Esophagus muscularis mucosa (tissue), 4 donors: ENCODE data around the gene AKAP6. TPM values are rescaled to one million over a fixed set of nuclear protein-coding genes. Genes with fewer than 3 reads are reported as not detected.

Source experiments
- DNase-seq: peaks from one replicate; pipeline ENCODE4 v3.0.0-alpha.2; 2017; ENCODE audit errors: extremely low spot score
- H3K27ac ChIP-seq, 4 donors: fragments of 200-600 bp; sonication (generic); replicated peaks in 1 of 4; 1 replicate in 3 of 4; 2 replicates in 1 of 4; pipeline ENCODE4 v1.5.1; 2016 to 2019; ENCODE audit warnings: mild to moderate bottlenecking in 1 of 4
- H3K27me3 ChIP-seq, 4 donors: fragments of 200-600 bp; sonication (generic); one replicate each; pipeline versions ENCODE4 v1.5.1 to v1.6.0; 2016 to 2019
- H3K36me3 ChIP-seq, 4 donors: fragments of 200-600 bp; sonication (generic); one replicate each; pipeline ENCODE4 v1.5.1; 2016 to 2019
- H3K4me1 ChIP-seq, 4 donors: fragments of 200-600 bp; sonication (generic); one replicate each; pipeline ENCODE4 v1.5.1; 2016 to 2019
- H3K4me3 ChIP-seq, 4 donors: fragments of 200-600 bp; sonication (generic); 1 replicate in 2 of 4; 2 replicates in 2 of 4; pipeline ENCODE4 v1.5.1; 2016 to 2019; ENCODE audit warnings: mild to moderate bottlenecking in 4 of 4, moderate library complexity in 1 of 4
- H3K9me3 ChIP-seq, 4 donors: fragments of 200-600 bp; sonication (generic); 1 replicate in 3 of 4; 2 replicates in 1 of 4; pipeline ENCODE4 v1.5.1; 2016 to 2019
- CTCF ChIP-seq, 3 experiments: fragments of 200-600 bp in 2 of 3; fragments of 450-650 bp in 1 of 3; sonication (generic) in 2 of 3; IDR thresholded peaks; one replicate each; pipeline ENCODE4 v1.5.1; 2017 to 2019; ENCODE audit warnings: antibody characterized with exemption in 3 of 3, mild to moderate bottlenecking in 2 of 3, moderate library complexity in 1 of 3
- EP300 ChIP-seq: sonication (generic); formaldehyde crosslinking; IDR thresholded peaks from one replicate; pipeline ENCODE4 v1.6.1; 2017; ENCODE audit warnings: antibody characterized with exemption
- POLR2A ChIP-seq: fragments of 450-650 bp; IDR thresholded peaks from one replicate; pipeline ENCODE4 v1.6.1; 2017; ENCODE audit warnings: antibody characterized with exemption, moderate library complexity, mild to moderate bottlenecking, low read depth
- POLR2AphosphoS5 ChIP-seq, 2 donors: sonication (generic); formaldehyde crosslinking; IDR thresholded peaks; one replicate each; pipeline ENCODE4 v1.6.1; 2017; ENCODE audit warnings: antibody characterized with exemption in 2 of 2
- WGBS: methylation state at CpG from one replicate; pipeline ENCODE4 v1.1.5; 2018; 5-methylcytosine and 5-hydroxymethylcytosine counted together
- intact Hi-C: fragments of 100-400 bp; cut with DNase I; formaldehyde crosslinking; loops from one replicate; pipeline ENCODE4 v1.15.1; 2023
- total RNA-seq, 4 donors: library from RNA; depleted of rRNA; stranded (reverse); fragments of >200 nt; gene quantifications; one replicate each; pipeline versions ENCODE4 v1.1.0 to v1.2.1, GENCODE V29; 2016

AKAP6 gene
- total RNA-seq, 4 donors from 2014 or later = 21.3 to 38.6 (median 31.5) TPM

GRCh38 chr14:32756775-32757174, 427.7 kb downstream of the AKAP6 start:
- H3K4me1 ChIP-seq = peaks cover 0 to 15% (median 0%) of the 10 kb centered on the region in 4 donors
- H3K9me3 ChIP-seq = peaks cover 0 to 13% (median 0%) of the 10 kb centered on the region in 4 donors
- intact Hi-C loops = no loop called here
- WGBS = 88% methylated on average over 1 of the region's 3 CpGs
- DNase-seq = no peak
- H3K27ac ChIP-seq = no peak overlapping the region
- no peak for TF ChIP-seq POLR2A
- no peak for TF ChIP-seq POLR2AphosphoS5 (IDR thresholded peaks at IDR 0.05)
- TF ChIP-seq EP300 = no peak
- TF ChIP-seq CTCF (IDR thresholded peaks at IDR 0.05) = no peak
- H3K36me3 ChIP-seq = no peaks in the 10 kb centered on the region
- H3K27me3 ChIP-seq = no peaks in the 10 kb centered on the region
- no peak overlapping the region for H3K4me3 ChIP-seq

- intact Hi-C loops = no loop called here
- no peak for DNase-seq
- Histone ChIP-seq H3K27me3 (no peaks in the 10 kb centered on the region), H3K4me1 (peaks cover 0 to 16% (median 0%) of the 10 kb centered on the region in 4 donors), H3K27ac (no peak overlapping the region), H3K9me3 (peaks cover 0 to 13% (median 0%) of the 10 kb centered on the region in 4 donors), H3K36me3 (no peaks in the 10 kb centered on the region), H3K4me3 (no peak overlapping the region)
- 86% methylated on average over 4 of the region's 4 CpGs for WGBS
- no peak for TF ChIP-seq POLR2AphosphoS5 (IDR thresholded peaks at IDR 0.05)
- no peak for TF ChIP-seq CTCF (IDR thresholded peaks at IDR 0.05)
- TF ChIP-seq EP300 = no peak
- TF ChIP-seq POLR2A = no peak
Observed at GRCh38 chr14:32757568-32757967, 428.5 kb downstream of the AKAP6 start.

GRCh38 chr14:32761381-32761968, 432.4 kb downstream of the AKAP6 start:
- WGBS = 80% methylated on average over 5 of the region's 5 CpGs
- intact Hi-C loops = no loop called here

GRCh38 chr14:32762886-32763285, 433.8 kb downstream of the AKAP6 start:
- H3K4me1 ChIP-seq = peaks cover 0 to 12% (median 0%) of the 10 kb centered on the region in 4 donors
- DNase-seq = no peak
- WGBS = 76% methylated on average over 2 of the region's 2 CpGs
- H3K4me3 ChIP-seq = no peak overlapping the region
- no peak overlapping the region for H3K27ac ChIP-seq
- no peaks in the 10 kb centered on the region for H3K36me3 ChIP-seq
- no peaks in the 10 kb centered on the region for H3K27me3 ChIP-seq
- no peaks in the 10 kb centered on the region for H3K9me3 ChIP-seq
- no peak for TF ChIP-seq POLR2AphosphoS5 (IDR thresholded peaks at IDR 0.05)
- no peak for TF ChIP-seq CTCF (IDR thresholded peaks at IDR 0.05)
- no peak for TF ChIP-seq POLR2A
- TF ChIP-seq EP300 = no peak
- intact Hi-C loops = no loop called here

More at GRCh38 chr14:32761381-32761968, 432.4 kb downstream of the AKAP6 start:
- Histone ChIP-seq H3K9me3 (no peaks in the 10 kb centered on the region), H3K4me3 (no peak overlapping the region), H3K4me1 (peaks cover 0 to 15% (median 0%) of the 10 kb centered on the region in 4 donors), H3K27me3 (no peaks in the 10 kb centered on the region), H3K27ac (no peak overlapping the region), H3K36me3 (no peaks in the 10 kb centered on the region)
- DNase-seq = no peak
- TF ChIP-seq CTCF (IDR thresholded peaks at IDR 0.05) (no peak), POLR2A (no peak), EP300 (no peak), POLR2AphosphoS5 (IDR thresholded peaks at IDR 0.05) (no peak)

- WGBS = 97% methylated on average over 1 of the region's 1 CpG
- Histone ChIP-seq H3K36me3 (no peaks in the 10 kb centered on the region), H3K27me3 (no peaks in the 10 kb centered on the region), H3K4me1 (peaks cover 0 to 12% (median 0%) of the 10 kb centered on the region in 4 donors), H3K4me3 (no peak overlapping the region), H3K27ac (no peak overlapping the region), H3K9me3 (no peaks in the 10 kb centered on the region)
- intact Hi-C loops = no loop called here
- no peak for DNase-seq
- no peak for TF ChIP-seq POLR2AphosphoS5 (IDR thresholded peaks at IDR 0.05)
- no peak for TF ChIP-seq CTCF (IDR thresholded peaks at IDR 0.05)
- TF ChIP-seq POLR2A = no peak
Observed at GRCh38 chr14:32763673-32764072, 434.6 kb downstream of the AKAP6 start.
